ENCODE measurements around the gene SLC6A12.

SLC6A12 gene

DNA sequence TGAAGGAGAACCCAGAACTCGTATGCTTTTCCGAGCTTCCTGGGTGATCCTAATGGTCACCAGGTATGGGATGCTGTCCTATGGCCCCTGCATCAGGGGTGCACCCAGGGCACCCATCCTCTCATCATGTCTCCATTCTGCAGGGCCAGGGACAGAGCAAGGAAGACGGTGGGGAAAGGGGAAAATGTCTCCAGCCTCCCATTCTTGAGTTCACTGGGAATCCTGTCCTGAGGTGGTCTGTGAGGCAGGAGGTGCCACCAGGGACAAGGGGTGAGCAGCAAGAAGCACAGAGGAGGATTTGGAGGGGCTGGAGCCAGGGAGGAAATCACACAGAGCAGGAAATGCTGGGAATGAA lies 14.9 kb upstream of the SLC6A12 start:
- TF ChIP-seq ZFX (IDR thresholded peaks at IDR 0.05; ENCODE audit: borderline replicate concordance), result no peak
- TF ChIP-seq, protein P1, sequence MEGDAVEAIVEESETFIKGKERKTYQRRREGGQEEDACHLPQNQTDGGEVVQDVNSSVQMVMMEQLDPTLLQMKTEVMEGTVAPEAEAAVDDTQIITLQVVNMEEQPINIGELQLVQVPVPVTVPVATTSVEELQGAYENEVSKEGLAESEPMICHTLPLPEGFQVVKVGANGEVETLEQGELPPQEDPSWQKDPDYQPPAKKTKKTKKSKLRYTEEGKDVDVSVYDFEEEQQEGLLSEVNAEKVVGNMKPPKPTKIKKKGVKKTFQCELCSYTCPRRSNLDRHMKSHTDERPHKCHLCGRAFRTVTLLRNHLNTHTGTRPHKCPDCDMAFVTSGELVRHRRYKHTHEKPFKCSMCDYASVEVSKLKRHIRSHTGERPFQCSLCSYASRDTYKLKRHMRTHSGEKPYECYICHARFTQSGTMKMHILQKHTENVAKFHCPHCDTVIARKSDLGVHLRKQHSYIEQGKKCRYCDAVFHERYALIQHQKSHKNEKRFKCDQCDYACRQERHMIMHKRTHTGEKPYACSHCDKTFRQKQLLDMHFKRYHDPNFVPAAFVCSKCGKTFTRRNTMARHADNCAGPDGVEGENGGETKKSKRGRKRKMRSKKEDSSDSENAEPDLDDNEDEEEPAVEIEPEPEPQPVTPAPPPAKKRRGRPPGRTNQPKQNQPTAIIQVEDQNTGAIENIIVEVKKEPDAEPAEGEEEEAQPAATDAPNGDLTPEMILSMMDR (IDR thresholded peaks at IDR 0.05), result no peak
- no peak overlapping the region for H3K27ac ChIP-seq

DNA sequence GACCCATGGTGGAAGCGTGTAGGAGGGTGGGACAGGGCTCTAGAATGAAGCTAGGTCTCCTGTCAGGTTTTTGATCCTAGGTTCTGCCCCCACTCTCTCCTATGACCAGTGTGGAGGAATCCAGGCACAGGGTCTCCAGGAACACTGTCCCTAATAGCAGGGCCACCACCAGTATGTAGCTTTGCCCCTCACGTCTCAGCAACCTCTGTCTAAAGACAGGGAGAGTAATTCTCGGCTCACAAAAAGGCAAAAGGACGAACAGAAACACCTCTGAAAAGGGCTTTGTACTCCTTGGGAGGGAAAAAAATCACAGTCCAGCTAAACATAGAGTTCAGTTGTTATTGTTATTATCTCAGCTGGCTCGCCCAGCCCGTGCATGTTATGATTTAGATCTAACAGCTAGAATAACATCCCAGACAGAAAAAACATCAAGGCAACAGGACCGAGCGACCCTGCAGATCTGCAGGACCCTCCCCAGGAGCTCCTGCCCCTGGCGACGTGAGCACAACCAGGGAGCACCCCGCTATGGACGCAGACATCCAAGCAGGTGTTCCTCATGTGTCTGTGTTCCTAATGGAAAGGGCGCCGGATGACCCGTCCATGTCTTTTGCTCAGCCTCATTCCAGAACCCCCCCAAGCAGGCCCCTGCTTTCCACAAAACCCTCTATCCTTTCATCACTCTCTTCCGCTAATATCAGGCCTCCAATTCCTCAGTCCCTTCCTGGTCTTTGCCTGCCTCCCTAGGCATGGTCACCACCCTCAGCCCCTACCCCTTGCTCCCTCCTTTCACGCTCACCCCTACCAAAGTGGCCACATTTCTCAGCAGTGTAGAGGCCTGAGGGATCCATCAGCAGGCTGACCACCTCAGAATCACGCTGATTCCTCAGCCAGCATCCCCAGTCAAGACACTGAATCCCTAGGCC lies 14.2 kb upstream of the SLC6A12 start:
- no peak overlapping the region for H3K27ac ChIP-seq
- no peak for TF ChIP-seq ZFX (IDR thresholded peaks at IDR 0.05; ENCODE audit: borderline replicate concordance)
- TF ChIP-seq, protein P1 (IDR thresholded peaks at IDR 0.05), result no peak

GRCh38 chr12:227286-227915 lies 13.4 kb upstream of the SLC6A12 start:
- TF ChIP-seq ZFX (IDR thresholded peaks at IDR 0.05; ENCODE audit: borderline replicate concordance), result no peak
- TF ChIP-seq, protein P1 (IDR thresholded peaks at IDR 0.05), result no peak

GRCh38 chr12:226401-226800 lies 12.4 kb upstream of the SLC6A12 start:
- no peak overlapping the region for H3K27ac ChIP-seq
- TF ChIP-seq, protein P1 (IDR thresholded peaks at IDR 0.05), result no peak

More at GRCh38 chr12:227286-227915, 13.4 kb upstream of the SLC6A12 start:
- H3K27ac ChIP-seq, result no peak overlapping the region

GRCh38 chr12:225012-225411 lies 11.1 kb upstream of the SLC6A12 start:
- no peak overlapping the region for H3K27ac ChIP-seq
- TF ChIP-seq, protein P1 (IDR thresholded peaks at IDR 0.05), result no peak
- no peak for TF ChIP-seq ZFX (IDR thresholded peaks at IDR 0.05; ENCODE audit: borderline replicate concordance)

DNA sequence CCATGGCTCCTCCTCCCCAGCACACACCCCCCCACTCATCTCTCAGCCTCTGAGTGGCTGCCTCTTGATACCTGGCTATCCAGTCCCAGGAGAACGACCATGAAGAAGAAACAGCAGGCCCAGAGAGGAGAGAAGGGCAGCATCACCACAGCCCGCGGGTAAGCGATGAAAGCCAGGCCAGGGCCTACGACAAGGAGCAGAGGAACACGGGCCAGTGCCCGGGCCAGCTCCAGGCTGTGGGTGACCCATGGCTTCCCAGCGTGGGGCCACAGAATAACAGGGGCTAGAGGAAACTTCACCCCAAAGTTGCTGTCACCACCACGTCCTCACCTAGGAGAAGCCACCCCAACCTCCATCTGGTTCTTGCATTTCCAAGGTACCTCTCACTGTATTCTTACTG lies 10.4 kb upstream of the SLC6A12 start:
- no peak overlapping the region for H3K27ac ChIP-seq
- TF ChIP-seq, protein P1 (IDR thresholded peaks at IDR 0.05), result no peak
- TF ChIP-seq ZFX (IDR thresholded peaks at IDR 0.05; ENCODE audit: borderline replicate concordance), result no peak

DNA sequence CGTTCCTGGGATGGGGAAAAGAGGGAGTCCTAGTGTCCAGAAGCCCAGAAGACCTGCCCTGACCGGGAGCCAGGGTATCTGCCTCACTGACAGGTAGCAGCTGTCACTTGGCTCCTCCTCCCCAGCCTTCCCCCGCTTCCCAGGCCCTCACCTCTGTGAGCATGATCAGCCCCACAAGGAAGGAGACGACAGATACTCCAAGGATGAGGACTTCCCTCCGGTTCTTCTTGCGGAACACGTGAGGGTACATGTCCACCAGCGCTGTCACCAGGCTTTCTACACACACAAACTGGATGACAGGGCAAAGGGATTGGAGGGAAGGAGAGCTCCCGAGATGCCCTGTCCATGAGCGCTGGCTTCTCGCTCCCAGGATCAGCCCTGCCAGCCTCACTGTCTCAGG lies 9.9 kb upstream of the SLC6A12 start:
- no peak overlapping the region for H3K27ac ChIP-seq
- no peak for TF ChIP-seq ZFX (IDR thresholded peaks at IDR 0.05; ENCODE audit: borderline replicate concordance)
- TF ChIP-seq, protein P1 (IDR thresholded peaks at IDR 0.05), result no peak

Measured in 22Rv1 (cell line).